NK-92 (cell line): Measurements from ENCODE around the gene VPS41.

Experiments used
- DNase-seq: peaks from one replicate; lab custom pipeline; 2025; ENCODE audit not compliant: unreplicated experiment; lab: John Stamatoyannopoulos, UW

Gene VPS41

DNA sequence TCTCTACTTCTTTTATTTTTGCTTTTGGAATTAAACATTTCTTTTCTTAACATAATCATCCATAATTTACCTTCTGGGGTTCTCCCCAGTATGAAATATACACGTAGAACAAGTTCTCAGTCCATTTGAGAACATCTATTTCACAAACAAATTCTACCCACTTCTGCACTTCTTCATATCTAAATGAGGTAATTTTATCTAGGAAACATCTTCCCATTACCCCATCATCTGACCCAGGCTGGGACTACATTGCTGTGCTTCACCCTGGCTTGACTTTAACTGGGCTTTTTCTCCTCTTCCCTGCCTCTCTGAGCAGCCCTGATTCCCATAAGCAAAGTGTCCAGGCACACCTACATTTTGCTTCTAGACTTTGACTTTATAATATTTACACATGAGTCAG, 234.5 kb downstream of the VPS41 start:
- DNase-seq = no peak

DNA sequence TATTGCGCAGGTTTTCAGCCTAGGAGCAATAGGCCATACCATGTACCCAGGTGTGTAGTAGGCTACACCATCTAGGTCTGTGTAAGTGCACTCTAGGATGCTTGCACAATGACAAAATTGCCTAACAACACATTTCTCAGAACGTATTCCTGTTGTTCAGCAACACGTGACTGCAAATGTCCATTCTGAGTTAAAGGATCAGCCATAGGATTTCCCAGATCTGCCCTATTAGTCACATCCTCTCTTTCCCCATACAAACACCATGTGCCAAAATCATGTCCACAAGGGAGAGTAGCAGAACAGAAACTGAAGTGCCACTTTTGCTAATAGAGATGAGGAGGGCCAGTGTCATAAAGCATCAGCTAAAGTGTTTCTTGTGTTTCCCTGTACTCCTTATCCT, 235.2 kb downstream of the VPS41 start:
- DNase-seq = no peak
